Measurements from ENCODE around the gene CYP17A1. TPM values are rescaled to one million over a fixed set of nuclear protein-coding genes. Genes with fewer than 3 reads are reported as not detected.

The CYP17A1 gene
- polyA plus RNA-seq, 12 donors = 0.12 to 1.0 (median 0.64) TPM; not detected in 2

DNA sequence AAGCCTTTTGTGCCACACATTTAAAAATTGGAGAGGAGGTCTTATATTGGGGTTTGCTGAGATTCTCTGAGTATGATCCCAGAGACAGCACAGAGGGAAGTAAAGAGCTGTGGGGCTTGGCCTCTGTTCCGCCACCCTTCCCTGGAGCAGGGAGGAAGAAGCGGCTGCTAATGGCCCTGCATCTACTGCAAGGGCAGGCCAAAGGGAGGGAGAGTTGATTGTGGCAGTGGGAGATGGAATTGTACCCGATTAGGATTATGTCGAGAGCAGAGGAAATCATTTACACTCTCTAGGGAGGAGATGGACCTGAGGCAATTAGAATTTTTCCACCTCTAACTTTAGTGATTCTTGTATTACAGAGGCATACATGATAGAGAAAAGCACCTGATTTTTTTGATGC lies 28.8 kb downstream of the CYP17A1 start:
- DNase-seq = no peak

DNA sequence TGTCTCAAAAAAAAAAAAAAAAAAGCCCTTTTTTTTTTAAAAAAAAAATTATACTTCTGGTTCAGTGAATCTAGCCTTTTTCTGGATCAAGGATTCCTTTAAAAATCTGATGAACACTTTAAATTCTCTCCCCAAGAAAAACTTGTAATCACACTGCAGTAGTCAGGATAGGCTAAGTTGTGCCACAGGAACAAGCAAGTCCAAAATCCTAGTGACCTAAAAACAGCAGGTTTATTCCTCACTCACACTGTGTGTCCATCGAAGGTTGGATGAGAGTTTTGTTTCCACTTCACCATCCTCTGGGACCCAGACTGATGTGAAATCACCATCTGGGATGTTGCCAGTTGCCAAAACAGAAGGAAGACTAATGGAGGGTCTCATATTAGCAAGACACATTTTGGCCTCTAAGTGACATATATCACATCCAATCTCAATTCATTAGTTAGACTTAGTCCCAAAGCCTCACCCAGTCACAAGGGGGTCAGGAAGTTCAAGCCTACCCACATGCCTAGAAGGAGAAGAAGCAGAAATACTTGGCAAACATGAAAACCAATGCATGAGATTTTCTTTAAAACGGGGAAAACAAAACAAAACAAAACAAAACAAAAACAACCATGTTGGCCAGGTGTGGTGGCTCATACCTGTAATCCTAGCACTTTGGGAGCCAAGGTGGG lies 32.7 kb downstream of the CYP17A1 start:
- no peak for DNase-seq

DNA sequence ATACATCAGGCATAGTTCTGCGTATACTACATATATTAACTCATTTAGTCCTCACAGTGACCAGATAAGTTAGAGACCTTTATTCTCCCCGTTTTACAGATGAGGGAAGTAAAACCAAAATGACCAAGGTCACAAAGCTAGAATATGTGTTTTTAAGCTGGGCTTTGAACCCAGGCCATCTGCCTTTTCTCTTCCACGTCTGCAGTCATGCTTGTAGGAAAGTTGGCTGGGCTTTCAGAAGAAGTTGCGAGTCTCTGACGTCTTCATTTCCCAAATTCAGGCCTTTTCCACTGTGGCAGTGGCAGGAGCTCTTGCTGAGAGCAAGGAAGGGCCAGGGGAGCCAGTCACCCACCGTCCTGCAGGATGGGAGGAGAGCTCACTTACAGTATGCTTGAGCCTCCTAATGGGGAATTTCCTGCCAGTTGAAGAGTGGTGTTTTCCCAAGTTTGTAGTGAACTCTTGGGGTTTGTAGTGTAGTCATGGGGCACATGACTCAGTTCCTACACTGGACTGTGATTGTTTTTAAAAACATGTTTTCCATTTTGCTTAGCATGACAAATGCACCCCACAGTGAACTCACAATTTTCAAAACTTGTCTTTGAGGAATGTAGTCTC lies 34.2 kb downstream of the CYP17A1 start:
- DNase-seq = peak; percentile 64

DNA sequence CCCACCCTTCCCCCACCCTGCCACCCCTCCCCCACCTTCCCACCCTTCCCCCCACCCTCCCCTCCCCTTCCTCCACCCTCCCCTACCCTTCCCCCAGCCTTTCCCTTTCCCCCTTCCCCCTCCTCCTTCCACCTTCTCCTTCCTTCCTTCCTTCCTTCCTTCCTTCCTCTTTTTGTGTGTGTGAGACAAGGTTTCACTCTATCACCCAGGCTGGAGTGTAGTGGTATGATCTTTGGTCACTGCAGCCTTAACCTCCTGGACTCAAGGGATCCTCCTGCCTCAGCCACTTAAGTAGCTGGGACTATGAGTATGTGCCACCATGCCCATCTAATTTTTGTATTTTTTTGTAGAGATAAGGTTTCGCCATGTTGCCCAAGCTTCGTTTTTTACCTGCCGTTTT lies 35.2 kb downstream of the CYP17A1 start:
- no peak for DNase-seq

DNA sequence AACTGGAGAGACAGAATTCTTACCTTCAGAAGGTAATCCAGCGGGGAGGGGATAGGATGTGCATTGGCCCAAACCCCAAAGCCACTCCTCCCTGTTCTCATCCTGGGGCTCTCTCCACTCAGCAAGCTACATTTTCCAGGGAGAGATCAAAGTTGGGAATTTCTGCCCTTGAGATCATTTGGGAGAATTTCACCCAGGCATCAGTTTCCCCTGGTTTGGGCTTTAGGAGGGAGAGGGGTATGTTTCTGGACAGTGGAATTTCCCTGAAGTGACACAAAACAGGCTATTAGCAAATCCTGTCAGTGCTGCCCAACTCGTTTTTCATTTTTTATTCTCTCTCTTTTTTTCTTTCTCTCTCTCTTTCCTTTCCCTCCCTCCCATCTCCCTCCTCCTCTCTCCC lies 35.7 kb downstream of the CYP17A1 start:
- DNase-seq = no peak

DNA sequence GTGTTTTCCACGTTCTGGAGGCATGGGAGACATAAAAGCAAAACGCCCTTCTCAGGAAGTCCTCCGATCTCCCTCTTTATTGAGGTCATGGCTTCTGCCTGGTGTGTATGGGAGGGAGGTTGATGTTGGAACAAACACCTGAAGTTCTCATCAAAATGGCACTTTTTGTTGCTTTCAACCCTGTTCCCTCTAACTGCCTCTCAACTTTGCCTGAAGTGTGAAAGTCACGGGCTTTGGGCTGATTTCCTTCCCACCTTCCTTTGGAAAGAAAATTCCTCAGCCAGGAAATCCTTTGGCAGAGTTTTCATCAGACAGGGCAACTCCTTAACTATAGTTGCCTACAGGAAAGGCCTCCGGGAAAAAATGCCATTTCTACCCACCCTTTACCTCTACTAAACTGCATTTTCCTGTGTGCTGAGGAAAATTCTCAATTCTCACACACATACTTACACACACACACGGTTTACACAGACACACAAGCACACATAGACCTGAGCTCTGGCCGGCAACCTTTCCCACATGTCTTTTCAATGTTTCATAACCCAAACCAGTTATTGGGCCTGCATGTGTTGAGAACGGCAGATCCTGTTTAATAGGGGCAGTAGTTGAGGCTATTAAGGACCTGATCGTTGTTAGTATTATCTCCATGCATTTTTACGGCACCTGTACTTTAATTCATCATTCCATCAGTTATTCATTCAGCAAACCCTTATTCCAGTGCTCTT lies 36.4 kb downstream of the CYP17A1 start:
- DNase-seq = no peak

DNA sequence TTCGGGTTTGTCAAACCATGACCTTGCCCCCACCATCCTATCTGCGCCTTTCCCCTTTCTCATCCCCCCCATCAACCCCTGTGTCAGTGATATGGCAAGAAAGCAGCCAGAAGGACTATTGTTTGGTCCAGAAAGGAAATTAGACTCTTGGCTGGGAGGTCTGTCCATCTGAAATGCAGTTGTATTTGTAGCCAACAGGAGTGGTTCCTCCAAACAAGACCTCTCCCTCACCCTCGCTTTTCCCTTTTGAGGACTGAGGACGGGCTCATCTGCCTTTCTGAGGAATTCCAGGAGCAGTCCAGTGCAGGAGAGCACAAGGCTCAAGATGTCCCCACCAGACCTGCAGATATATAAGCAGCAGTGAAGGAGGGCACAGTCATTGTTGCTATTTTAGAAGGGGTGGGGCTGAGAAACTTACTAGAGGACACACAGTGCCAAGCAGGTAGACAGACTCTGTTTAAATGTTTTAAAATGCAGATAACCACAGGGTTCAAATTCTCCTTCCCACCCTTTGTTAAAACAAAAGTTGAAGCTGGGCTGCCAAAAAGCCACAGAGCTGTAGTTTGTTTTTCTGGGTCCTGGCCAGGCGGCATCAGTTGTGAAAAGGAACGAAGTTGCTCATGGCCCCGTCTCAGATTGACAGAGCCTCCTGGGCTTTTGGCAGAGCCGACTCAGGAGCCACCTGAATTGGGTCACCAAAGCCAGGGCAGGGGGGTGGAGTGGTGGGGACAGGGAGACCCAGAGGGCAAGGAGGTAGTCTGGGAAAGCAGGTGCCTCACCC lies 37.3 kb downstream of the CYP17A1 start:
- no peak for DNase-seq

DNA sequence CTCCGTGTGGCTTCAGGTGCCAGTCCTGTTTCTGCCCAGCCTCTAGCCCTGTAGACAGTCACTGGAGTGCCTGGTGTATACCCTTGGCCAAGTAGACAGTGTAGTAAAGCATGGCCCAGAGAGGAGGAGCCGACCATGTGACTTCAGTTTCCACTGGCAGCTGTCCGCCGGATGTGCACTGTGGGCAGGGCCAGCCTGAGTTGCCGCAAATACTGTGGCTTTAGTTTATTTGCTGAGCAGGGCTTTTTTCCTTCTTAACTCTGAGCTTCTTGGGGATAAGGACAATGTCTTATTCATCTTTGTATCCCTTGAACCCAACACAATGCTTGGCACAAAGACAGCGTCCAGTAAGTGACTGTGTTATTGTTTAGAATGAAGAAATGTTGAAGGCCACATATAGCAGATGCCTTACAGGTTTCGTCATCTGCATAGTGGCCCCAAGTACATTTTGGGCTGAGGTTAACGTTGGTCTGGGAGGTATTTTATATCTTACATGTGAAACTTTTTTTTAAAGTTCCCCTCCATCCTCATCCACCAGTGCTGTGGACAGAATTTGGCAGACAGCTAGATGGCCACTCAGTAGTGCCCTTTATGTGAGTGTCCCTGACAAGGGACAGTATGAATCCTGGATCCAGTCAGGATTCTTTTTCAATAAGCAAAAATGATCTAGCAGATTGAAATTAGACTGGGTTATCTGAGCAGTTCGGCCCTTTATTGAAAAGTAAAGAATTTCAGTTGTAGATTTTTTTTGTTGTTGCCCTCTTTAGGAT lies 40.6 kb downstream of the CYP17A1 start:
- DNase-seq = peak; percentile 86

DNA sequence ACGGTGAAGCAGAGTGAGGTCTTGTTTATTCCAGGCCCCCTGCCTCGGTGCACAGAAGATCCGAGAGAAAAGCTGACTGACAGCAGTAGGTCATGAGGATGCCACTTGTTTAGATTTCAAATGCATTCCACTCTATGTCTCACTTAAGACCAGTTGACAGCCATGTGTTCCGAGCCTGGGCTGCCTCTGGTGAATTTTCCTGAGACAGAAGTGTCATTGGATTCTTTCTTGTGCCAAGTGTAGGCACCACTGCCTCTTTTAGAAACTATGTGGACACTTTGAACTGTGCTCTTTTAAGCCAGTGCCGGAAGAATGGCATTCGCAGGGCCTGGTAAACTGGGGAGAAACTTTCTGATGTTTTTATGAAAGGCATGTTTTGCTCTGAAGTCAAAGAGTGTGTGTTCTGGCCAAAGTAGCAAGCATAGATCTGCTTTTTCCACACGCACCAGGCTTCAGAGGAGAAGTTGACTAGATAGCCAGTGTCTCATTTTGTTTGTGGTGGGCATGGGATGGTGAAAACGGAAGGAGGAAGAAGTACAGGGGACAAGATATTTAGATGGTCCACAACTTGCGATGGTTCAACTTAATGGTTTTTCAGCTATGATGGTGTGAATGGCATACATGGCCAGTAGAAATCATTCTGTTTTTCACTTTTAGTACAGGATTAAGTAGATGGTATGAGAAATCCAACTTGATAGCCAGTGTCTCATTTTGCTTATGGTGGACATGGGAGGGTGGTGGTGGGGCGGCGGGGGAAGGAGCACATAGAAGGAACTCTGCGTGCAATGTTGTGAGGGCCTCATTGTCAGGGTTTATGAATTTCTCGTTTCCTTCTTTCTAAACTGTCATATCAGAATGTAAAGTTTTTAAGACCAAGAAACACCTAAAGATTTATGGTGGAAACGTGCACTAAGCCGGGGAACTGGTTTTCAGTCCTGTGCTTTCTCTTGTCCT lies 41.5 kb downstream of the CYP17A1 start:
- no peak for DNase-seq

DNA sequence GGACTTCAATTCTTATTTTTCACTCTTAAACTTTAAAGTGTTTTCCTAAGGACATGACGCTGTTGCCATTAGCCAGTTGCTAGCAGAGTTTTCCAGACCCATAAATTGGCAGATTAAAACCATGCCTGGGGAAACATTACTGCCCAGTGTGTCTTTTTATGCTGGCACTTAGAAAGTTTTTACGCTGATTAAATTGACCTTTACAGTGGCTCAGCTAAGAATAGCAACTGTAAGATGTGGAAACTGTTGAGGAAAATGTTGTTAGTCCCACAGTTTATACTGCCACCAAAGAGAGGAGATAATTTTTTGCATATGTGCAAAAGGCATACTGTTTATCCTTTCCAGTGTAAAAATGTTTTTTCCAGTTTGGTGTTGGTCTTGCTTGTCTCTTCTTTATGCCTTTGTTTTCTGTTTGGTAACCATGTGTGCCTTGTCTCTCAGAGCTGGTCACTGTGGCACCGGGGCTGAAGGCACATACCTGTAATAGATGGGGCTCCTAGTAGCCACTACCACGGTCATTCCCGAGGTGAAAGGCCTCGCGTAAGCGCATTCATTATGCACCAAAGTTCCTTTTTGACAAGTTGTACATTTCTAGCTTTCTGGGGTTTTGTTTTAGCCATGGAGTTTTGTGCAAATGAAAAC lies 45.3 kb downstream of the CYP17A1 start:
- DNase-seq = no peak

DNA sequence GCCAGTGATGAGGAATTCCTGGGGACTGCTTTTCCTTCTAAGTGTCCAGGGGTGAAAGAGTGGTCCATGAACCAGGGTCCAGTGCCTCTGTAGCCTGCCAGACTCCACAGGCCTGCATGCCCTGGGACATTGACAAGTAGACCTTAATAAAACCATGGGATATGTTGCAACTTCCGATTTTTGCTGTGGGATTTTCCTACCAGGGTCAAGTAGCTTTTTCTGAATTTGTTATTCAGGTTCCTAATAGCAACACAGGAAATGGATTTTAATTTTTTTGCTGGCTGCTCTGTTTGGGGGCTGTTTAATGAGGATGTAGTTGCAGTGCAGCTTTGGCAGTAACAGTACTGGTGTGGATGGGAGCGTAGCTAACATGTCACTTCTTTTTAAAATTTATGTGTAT lies 51.4 kb downstream of the CYP17A1 start:
- no peak for DNase-seq

DNA sequence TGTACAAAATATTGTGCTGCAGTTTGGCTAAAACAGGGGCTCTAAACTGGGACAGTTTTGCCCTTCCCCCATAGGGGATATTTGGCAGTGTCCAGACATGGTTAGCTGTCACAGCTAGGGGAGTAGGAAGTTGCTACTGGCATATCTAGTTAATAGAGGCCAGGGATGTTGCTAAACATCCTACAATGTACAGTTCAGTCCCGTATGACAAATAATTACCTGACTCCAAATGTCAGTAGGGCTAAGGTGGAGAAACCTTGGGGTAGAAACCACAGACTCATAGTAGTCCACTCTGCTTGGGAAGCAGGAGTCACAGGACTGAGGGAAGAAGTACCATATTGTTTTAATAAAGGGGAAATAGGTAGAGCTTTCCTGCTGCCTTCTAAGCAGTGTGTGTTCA lies 53.6 kb downstream of the CYP17A1 start:
- DNase-seq = no peak

DNA sequence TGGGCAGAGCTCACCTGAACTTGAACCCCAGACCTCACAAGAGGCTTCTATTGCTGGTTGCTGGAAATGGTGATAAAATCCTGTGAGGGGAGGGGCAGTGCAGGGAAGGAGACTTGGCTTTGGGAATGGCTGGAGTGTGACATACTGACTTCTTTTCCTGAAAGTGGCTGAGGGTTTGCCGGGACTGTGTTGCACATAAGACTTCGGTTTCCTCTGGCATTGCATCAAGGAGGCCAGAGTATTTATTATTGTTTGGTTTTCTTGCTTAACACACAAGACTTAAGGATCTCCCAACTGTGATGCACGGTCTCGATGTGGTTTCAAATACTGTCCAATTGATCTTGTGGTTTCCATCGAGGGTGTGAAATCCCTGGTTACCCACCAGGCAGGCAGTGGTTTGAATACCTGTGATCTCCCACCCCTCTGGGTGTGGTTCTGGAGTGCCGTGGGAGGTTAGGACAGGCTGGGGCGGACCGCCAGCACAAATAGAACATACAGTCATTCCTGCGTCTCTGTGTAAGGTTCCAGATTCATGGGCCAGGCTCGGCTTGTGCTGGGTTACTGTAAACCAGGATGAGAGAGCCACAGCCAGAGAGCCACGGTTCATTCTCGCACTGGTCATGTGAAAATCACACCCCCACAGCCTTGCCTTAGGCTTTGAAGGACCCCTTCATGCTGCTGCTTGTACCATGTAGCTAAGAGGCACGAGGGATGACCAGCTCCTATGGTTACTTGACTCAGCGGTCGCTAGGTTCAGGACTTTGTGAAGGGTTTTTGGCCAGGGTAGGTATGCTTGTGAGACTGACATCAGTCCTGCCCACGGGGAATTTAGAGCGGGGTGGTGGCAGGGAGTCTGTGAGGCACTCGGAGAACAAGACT lies 54.3 kb downstream of the CYP17A1 start:
- DNase-seq = no peak

DNA sequence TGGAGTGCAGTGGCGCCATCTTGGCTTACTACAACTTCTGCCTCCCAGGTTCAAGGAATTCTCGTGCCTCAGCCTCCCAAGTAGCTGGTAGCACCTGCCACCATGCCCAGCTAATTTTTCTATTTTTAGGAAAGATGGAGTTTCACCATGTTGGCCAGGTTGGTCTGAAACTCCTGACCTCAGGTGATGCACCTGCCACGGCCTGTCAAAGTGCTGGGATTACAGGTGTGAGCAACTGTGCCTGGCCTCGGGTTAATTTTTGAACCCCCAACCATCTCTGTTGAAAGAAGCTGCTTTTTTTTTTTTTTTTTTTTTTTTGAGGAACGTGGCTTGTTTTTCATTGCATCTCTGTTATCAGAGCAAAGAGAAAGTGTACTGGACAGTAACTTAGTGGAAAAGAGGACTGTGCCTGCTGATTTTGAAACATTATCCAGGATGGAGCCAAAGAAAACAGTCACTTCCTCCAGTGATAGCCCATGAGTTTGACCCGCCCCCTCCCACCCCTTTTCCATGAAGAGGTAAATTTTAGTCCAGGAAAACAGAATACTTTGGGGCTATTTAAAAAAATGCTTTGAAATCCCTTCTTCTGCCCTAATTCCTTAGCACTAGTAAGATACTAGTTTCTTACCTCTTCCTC lies 55.2 kb downstream of the CYP17A1 start:
- no peak for DNase-seq

DNA sequence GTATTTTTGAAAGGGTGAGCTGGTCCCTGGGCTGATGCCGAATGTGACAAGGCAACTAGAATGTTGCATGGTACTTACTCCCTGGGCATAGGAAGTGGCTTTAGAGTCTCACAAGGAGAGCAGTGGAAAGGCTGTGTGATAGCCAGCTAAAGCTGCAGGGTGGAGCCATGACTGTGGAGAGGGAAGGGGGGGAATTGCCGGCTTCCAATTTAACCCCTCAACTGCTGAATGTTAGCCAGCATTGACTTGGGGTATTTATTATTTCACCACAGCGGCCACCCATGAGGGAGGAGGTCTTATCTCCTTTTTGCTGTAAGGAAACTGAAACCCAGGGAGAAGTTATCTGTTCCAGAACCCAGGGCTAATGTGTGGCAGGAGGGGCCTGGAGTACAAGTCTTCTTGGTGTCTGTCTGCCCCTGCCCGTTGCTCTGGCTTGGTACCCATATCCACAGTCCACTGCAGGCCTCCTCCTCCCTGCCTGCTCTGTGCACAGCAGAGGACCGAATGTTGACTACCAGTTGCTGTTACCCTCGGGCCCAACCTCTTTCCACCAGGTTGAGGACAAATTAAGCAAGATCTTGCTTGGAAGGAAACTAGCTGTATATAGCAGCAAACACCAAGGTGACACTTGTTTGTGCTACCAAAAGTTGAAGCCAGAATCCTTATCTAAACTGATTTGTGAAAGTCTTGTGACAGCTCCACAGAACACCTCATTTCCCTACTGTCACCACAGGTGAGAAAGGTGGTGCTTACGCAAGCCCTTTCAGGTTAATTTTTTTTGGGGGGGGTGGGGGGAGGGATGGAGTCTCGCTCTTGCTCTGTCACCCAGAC lies 55.9 kb downstream of the CYP17A1 start:
- no peak for DNase-seq
